ENCODE data around the gene CCDC197.

The CCDC197 gene

GRCh38 chr14:93954900-93955849, 41.9 kb upstream of the CCDC197 start:
- Histone ChIP-seq H3K36me3 (ENCODE audit: insufficient read depth) (no peaks in the 10 kb centered on the region), H4K20me1 (ENCODE audit: insufficient read depth) (no peaks in the 10 kb centered on the region), H3K79me2 (ENCODE audit: insufficient read depth, low read depth) (no peaks in the 10 kb centered on the region), H3K4me1 (ENCODE audit: low read depth, poor library complexity, severe bottlenecking) (peaks cover 59% of the 10 kb centered on the region), H3K27ac (no peak overlapping the region), H3K4me3 (IDR thresholded peaks at IDR 0.05; ENCODE audit: insufficient read depth, low read depth, low read length) (no peak overlapping the region), H3K9ac (no peak overlapping the region), H3K4me2 (peak overlapping the region; percentile 51; the same call in 1 of the 2 replicates), H3K27me3 (ENCODE audit: insufficient read depth, low read depth) (no peaks in the 10 kb centered on the region), H2AFZ (ENCODE audit: low read depth) (no peak overlapping the region)
- no peak for TF ChIP-seq CTCF (conservative IDR thresholded peaks at IDR 0.05; ENCODE audit: low read depth, low read length)

GRCh38 chr14:93955850-93956481, 41.1 kb upstream of the CCDC197 start:
- Histone ChIP-seq H3K36me3 (ENCODE audit: insufficient read depth) (no peaks in the 10 kb centered on the region), H3K9ac (peak overlapping the region; percentile 25; the same call in 1 of the 2 replicates), H4K20me1 (ENCODE audit: insufficient read depth) (no peaks in the 10 kb centered on the region), H3K27me3 (ENCODE audit: insufficient read depth, low read depth) (no peaks in the 10 kb centered on the region), H3K4me1 (ENCODE audit: low read depth, poor library complexity, severe bottlenecking) (peaks cover 67% of the 10 kb centered on the region), H3K4me2 (peak overlapping the region; percentile 51), H3K4me3 (IDR thresholded peaks at IDR 0.05; ENCODE audit: insufficient read depth, low read depth, low read length) (no peak overlapping the region), H3K79me2 (ENCODE audit: insufficient read depth, low read depth) (no peaks in the 10 kb centered on the region), H3K27ac (no peak overlapping the region; the same call in 1 of the 2 replicates), H2AFZ (ENCODE audit: low read depth) (no peak overlapping the region)
- no peak for TF ChIP-seq CTCF (conservative IDR thresholded peaks at IDR 0.05; ENCODE audit: low read depth, low read length)

- H3K79me2 ChIP-seq (ENCODE audit: insufficient read depth, low read depth): no peaks in the 10 kb centered on the region
- H3K27me3 ChIP-seq (ENCODE audit: insufficient read depth, low read depth): no peaks in the 10 kb centered on the region
- H3K27ac ChIP-seq: no peak overlapping the region; the same call in 1 of the 2 replicates
- TF ChIP-seq CTCF (conservative IDR thresholded peaks at IDR 0.05; ENCODE audit: low read depth, low read length): no peak
- H2AFZ ChIP-seq (ENCODE audit: low read depth): no peak overlapping the region
- H3K36me3 ChIP-seq (ENCODE audit: insufficient read depth): no peaks in the 10 kb centered on the region
- peak overlapping the region; percentile 25; the same call in 1 of the 2 replicates for H3K9ac ChIP-seq
- H3K4me3 ChIP-seq (IDR thresholded peaks at IDR 0.05; ENCODE audit: insufficient read depth, low read depth, low read length): no peak overlapping the region
- peak overlapping the region; percentile 51 for H3K4me2 ChIP-seq
- peaks cover 75% of the 10 kb centered on the region for H3K4me1 ChIP-seq (ENCODE audit: low read depth, poor library complexity, severe bottlenecking)
- no peaks in the 10 kb centered on the region for H4K20me1 ChIP-seq (ENCODE audit: insufficient read depth)
Observed at GRCh38 chr14:93956514-93957332, 40.4 kb upstream of the CCDC197 start.

GRCh38 chr14:93957333-93957710, 39.8 kb upstream of the CCDC197 start:
- Histone ChIP-seq H3K4me3 (IDR thresholded peaks at IDR 0.05; ENCODE audit: insufficient read depth, low read depth, low read length) (no peak overlapping the region), H3K9ac (no peak overlapping the region), H3K27me3 (ENCODE audit: insufficient read depth, low read depth) (no peaks in the 10 kb centered on the region), H3K79me2 (ENCODE audit: insufficient read depth, low read depth) (no peaks in the 10 kb centered on the region), H2AFZ (ENCODE audit: low read depth) (no peak overlapping the region), H3K27ac (no peak overlapping the region), H3K36me3 (ENCODE audit: insufficient read depth) (no peaks in the 10 kb centered on the region), H3K4me2 (peak overlapping the region; percentile 51; the same call in 1 of the 2 replicates), H4K20me1 (ENCODE audit: insufficient read depth) (no peaks in the 10 kb centered on the region), H3K4me1 (ENCODE audit: low read depth, poor library complexity, severe bottlenecking) (peaks cover 79% of the 10 kb centered on the region)
- no peak for TF ChIP-seq CTCF (conservative IDR thresholded peaks at IDR 0.05; ENCODE audit: low read depth, low read length)

All from KMS-11 (cell line).